HG02642 (cell line): Measurements from ENCODE around the gene CHMP6.
"Not testable (repeated sequence)": the region's sequence is repeated elsewhere in the genome, so short reads cannot be mapped to it uniquely, and the experiment has no call there.

Experiments
- ATAC-seq: cut with Tn5 transposase; IDR thresholded peaks from one replicate; pipeline ENCODE4 v1.9.1; 2021; ENCODE audit warnings: mild to moderate bottlenecking; ENCODE audit not compliant: unreplicated experiment, poor library complexity

The CHMP6 gene

DNA sequence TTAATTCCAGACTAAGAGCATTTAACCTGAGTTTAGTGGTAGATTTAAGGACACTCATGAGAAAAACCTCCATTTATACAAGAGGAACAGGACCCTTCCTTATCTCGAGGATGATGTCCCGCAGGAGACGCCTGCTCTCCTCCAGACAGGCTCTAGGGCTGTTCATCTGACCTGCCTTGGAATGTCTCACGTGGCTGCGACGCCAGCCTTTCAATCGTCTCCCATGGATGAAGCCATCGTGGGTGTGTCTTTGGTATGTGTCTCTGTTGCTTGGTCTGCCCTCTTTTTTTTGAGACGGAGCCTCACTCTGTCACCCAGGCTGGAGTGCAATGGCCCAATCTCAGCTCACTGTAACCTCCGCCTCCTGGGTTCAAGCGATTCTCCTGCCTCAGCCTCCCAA lies 16.5 kb downstream of the CHMP6 start:
- ATAC-seq = no peak

DNA sequence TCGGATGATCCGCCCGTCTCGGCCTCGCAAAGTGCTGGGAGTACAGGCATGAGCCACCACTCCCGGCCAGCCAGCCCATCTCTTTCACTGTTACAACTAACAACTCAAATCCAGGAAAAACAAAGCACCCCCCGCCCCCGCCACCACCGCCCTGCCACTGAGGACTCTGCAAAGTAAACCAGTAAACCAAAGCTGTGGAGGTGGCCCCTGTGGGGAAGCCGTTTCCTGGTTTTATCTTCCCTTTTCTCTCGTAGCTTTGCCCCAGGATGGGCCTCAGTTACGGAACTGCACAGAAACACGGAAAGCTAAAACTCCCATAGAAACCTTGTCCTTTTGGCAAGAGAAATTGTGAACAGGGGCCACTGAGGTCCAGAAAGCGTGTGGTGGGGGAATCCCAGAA lies 17.5 kb downstream of the CHMP6 start:
- no peak for ATAC-seq

DNA sequence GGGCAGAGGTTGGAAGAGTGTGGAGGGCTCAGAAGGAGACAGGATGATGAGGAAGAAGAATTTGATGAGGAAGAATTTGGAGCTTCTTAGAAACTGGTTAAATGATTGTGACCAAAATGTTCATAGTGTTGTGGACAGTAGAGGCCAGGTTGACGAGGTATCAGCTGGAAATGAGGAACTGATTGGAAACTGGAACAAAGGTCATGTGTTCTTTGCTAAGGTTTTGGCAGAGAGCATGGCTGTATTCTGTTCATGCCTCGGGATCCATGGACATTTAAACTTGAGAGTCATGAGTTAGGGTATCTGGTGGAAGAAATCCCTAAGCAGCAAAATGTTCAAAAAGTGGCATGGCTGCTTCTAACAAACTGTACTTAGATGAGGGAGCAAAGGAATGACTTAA lies 19.3 kb downstream of the CHMP6 start:
- no peak for ATAC-seq

DNA sequence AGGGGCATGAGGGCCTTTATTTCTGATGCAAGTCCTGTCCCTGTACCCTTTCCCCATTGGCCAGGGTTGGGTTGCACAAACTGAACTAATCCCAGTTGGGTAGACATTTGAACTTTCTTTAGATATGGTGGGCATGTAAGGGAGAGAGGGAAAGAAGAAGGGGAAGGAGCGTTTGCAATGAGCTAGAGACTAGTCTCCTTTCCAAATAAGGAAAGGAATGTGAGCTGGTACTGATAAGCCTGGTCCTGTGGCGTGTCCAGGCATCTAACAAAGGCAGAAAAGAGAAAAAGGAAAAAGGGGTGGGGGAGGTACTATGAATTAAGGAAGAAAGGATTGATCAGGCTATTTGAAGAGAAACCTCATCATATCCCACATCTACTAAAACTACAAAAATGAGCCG lies 20.3 kb downstream of the CHMP6 start:
- no peak for ATAC-seq

DNA sequence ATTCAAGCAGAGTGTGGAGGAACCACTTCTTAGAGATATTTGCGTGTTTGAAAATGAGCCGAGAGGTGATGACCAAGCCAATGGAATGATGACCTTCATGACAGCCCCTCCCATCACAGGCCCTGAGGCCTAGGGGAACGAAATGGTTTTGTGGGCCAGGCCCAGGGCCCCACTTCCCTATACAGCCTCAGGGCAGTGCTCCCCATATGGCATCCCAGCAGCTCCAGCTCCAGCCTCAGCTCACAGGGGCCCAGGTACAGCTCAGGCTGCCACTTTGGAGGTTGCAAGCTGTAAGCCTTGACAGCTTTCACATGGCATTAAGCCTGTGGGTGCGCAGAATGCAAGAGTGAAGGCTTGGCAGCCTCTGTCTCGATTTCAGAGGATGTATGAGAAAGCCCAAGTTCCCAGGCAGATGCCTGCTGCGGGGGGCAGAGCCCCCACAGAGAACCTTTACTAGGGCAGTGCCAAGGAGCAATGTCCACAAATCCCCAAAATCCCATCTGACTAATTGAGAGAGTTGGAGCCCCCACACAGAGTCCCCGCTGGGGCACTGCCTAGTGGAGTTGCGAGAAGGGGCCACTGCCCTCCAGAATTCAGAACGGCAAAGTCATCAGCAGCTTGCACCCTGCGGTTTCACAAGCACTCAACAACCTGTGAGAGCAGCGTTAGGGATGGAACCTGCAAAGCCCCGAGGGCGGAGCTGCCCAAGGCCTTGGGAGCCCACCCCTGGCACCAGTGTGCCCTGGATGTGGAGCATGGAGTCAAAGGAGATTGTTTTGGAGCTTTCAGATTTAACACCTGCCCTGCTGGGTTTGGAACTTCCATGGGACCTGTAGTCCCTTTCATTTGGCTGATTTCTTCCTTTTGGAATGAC lies 21.2 kb downstream of the CHMP6 start:
- no peak for ATAC-seq

DNA sequence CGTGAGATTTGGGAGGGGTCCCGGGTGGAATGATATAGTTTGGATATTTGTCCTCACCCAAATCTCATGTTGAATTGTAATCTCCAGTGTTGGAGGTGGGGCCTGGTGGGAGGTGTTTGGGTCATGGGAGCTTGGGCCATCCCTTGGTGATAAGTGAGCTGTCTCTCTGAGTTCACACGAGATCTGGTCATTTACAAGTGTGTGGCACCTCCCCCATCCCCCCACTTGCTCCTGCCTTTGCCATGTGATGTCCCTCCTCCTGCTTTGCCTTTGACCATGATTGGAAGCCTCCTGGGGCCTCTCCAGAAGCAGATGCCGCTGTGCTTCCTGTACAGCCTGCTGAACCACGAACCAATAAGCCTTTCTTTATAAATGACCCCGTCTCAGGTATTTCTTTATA lies 22.0 kb downstream of the CHMP6 start:
- no peak for ATAC-seq

DNA sequence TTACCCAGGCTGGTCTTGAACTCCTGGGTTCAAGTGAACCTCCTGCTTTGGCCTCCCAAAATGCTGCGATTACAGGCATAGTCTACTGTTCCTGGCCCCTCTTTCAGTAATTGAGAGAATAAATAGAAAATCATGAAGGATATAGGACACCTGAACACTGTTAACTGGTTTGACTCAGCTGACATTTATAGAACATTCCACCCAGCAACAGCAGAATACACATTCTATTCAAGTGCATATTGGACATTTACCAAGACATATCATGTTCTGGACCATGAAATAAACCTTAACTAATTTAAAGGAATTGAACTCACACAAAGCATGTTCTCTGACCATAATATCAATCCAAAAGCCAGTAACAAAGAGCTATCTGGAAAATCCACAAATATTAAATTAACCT lies 23.5 kb downstream of the CHMP6 start:
- no peak for ATAC-seq

DNA sequence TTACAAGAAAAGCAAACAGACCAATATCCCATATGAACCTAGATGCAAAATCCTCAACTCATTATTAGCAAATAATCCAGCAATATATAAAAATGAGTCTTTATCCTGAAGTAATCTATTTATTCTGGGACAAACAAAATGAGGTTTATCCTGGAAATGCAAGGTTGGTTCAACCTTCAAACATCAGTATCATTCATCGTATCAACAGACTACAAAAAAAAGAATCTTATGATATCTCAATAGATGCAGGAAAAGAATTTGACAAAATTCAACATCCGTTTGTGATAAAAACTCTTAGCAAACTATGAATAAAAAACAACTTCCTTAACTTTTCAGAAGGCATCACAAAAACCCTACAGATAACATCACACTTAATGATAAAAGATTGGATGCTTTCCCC lies 24.9 kb downstream of the CHMP6 start:
- ATAC-seq = no peak

DNA sequence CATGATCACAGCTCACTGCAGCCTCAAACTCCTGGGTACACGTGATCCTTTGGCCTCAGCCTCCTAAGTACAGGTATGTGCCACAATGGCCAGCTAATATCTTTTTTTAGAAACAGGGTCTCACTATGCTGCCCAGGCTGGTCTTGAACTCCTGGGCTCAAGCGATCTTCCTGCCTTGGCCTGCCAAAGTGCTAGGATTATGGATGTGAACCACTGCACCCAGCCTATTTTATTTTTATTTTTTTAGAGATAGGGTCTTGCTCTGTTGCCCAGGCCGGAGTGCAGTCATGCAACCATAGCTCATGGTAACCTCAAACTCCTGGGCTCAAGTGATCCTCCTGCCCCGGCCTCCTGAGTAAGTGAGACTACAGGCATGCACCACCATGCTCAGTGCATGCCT lies 25.7 kb downstream of the CHMP6 start:
- not testable (repeated sequence) for ATAC-seq

DNA sequence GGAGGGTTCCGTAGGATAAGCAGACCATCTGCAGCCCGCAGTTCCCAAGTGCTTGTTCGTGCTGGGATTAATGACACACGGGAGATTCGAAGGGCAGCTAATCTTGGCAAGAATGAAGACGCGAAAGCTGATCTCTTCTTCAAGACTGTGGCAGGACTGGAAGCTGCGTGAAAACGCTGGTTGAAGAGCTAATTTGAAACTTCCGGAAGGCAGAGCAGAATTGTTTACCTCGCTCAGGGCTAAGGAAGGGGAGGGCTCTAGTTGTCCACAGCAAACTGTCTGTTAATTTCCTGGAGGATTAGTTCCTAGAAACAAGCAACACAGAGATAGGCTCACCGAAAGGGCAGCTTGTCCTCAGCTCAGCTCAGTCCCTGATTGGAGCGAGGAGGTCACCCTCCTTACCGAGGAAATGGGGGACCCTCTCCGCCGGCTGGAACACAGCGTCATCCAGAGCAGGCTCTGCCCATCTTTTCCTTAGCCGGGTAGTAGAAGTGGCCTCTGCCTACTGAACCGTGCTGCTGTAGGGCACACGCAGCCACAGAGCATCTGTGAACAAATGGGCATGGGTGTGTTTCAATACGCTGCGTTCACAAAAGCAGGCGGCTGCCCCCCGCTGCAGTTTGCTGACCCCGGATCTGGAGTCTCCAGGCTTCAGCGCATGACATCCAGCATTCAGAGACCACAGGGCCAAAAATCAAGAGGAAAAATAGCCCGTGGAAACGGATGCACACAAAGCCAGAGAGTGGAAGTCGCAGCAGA lies 26.6 kb downstream of the CHMP6 start:
- no peak for ATAC-seq

DNA sequence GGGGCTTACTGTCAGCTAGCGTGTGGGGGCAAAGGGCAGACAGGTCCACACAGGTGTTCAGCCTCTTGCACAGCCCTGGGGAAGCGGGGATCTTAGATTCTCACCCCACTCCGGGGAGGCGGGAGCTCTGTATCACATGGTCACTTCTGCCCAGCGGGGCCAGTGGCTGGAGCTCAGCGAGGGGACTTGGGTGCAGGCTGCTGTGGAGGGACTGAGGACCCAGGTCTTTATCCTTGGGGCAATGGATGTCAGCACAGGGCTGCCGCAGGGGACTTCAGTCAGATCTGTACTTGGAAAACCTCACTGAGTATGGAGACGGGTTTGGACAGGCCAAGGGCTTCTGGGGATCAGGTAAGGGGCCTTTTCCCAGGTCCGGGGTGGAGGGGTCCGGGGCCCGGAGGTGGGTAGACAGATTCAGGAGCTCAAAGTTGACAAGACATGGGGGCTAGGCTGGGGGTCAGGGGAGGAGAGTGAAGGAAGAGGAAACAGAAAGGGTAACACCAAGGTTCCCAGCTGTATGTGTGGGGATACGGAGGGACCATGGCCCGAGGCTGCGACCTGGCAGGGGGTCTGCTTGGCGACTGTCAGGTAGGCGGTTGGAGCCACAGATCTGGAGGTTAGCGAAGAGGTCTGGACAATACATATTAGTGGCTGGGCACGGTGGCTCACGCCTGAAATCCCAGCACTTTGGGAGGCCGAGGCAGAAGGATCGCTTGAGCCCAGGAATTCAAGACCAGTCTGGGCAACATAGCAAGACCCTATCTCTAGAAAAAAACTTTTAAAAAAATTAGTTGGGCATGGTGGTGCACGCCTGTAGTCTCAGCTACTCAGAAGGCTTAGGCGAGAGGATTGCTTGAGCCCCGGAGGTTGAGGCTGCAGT lies 28.2 kb downstream of the CHMP6 start:
- no peak for ATAC-seq

DNA sequence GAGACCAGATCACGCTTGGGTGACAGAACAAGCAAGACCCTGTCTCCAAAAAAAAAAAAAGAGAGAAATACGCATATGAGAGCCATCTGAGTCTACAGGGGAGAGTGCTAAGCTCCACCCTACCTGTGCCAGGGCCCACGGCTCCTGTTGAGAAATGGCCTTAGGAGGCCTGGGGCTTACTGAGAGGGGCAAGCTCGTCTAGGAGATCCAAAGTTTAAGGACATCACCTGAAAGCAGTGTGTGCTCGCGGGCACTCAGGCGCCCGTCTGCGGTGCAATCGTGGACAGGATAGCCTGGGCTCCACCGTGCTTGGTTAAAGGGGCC lies 28.8 kb downstream of the CHMP6 start:
- ATAC-seq = no peak

DNA sequence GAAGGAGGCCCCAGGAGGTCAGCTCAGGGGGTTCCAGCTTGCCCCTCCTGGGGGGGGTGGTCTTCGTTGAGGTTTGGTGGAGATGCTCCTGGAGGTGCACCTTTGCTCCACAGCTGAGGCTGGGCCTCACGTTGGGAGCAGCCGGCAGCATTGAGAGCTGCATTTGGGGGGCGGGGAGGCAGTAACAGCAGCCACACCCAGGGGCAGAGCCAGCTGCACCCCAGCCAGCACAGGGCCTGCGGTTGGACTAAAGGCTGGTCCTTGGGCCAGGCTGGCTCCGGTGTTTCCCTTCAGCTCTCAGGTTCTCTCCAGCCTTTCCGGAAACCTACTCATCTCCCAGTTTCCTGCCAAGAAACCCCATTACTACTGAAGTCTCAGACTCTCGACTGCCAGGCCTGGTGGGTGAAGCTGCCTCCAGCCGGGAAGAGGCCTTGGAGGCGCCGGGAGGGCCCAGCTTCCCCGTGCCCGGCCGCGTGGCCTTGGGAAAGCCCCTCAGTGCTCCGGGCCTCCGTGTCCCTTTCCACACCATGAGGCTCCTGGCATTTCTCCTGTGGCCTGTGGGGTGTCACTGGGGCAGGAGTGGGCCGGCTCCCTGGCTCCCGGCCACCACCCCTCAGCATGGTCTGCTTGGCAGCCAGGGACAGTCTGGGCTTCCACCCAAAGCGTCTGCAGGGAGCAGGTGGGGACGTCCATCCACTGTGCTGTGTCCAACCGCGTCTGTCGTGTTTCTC lies 29.3 kb downstream of the CHMP6 start:
- no peak for ATAC-seq

DNA sequence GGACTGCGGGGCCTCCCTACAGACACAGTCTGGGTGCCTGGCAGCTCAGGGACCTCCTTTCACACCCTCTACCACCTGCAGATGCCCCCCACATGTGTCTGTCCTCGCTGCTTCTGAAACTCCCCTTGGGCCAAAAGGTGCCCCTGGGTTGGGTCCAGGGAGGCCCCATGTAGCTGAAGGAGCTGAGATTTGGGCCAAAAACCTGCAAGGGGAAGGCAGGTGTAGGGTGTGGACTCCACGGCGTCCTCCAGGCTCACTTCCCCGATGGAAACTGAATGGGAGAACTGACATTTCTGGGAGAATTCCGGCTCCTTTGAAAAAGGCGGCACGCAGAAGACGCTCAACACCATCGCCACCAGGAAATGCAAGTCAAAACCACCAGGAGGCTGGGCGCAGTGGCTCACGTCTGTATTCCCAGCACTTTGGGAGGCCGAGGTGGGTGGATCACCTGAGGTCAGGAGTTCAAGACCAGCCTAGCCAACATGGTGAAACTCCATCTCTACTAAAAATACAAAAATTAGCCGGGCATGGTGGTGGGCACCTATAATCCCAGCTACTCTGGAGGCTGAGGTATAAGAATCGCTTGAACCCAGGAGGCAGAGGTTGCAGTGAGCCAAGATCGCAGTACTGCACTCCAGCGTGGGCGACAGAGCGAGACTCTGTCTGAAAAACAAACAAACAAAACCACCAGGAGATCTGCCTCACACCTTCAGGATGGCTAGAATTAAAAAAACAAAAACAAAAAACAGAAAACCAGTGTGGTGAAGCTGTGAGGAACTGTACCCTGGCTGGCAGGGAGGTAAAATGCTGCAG lies 30.1 kb downstream of the CHMP6 start:
- ATAC-seq = no peak

DNA sequence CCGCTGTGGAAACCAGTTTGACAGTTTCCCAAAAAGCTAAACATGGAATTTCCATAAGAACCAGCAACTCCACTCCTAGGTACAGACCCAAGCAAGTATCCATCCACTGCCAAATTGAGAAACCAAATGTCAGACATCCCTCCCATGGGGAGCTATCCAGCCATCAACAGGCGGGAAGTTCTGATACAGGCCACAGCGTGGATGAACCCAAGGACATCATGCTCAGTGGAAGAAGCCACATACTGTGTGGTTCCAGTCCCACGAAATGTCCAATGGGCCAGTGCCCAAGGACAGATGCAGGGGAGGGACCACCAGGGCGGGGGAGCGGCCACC lies 30.7 kb downstream of the CHMP6 start:
- no peak for ATAC-seq

DNA sequence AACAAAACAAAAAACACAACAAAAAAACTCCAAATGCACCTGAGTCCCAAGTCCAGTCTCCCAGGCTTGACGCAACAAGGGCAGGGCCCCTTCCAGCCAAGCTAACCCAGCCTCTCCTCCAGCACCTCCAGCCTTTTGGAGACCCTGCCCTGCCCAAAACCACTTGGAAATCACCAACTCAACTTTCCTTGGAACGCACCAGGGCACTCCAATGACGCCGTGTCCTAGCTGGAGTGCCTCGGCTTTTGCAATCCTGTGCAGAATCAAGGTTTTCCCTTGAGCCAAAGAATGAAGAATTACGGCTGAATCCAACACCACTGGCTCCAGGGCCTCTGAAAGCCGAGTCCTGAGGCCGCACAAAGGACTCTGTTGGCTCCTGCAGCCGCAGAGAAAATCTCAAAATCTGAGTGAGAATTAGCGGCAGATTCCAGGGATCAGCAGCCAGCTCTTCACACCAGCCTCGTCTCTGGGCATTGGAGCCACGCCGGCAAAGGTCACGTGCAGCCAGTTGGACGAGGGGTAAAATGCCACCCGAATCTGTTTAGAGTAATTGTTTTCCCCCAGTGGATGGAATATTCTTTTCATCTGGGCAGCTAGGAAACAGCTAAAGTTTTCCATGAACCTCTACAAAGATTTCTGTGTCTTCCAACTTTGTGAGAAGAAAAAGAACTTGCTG lies 33.6 kb downstream of the CHMP6 start:
- ATAC-seq = no peak

DNA sequence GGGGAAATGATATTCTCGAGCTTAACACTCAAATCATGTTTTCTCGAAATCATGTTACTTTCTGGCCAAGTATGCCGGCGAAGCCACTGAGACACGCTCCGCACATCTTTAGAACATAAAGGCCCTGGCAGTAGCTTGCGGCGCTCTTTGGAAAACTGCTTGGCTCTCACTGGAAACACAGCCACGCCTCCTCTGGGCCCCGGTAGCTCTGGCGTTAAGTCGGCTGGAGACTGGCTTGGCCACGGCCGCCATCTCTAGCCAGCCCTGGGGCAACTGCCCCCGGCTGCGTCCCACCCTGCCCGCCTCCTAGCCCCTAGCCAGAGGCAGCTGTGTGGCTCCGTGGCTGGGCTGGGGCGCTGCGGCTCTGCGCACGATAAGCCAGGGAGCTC lies 34.1 kb downstream of the CHMP6 start:
- ATAC-seq = no peak

DNA sequence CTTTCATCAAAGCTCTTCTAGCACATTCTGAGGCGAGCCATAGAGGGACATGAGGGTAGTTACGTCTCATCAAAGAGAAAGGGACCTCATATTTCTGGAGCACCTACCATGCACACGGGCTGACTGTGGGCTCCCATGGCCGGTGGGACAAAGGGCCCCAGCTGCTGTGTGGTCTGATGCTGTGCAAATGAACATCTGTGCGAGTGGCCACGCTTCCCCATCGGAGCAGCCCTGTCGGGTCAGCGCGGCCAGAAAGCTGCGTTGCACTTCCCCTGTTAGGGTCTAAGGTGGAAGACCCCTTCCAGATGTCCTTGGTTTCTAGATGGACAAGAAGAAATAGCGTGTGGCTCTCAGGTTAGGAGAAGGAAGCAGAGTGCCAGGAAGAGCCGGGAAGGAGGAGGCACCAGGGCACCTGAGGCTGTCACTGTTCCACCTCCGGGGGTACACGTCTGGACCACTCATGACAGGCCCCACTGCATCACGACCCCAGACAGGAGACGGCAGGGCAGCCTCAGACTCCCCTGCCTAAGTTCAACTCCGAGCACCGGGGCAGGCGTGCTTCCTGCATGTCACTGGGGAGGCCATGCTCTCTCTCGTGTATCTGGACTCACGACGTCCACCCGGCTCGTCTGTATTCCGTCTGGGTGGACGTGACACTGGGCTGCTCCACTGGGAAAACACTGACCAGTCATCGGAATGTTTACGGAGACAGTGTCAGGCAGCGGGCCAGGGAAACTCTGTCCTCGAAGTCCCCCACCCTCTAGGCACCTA lies 34.8 kb downstream of the CHMP6 start:
- no peak for ATAC-seq
